Measurements from ENCODE around the gene MARCHF11. TPM values are rescaled to one million over a fixed set of nuclear protein-coding genes. Genes with fewer than 3 reads are reported as not detected.
A peak's percentile ranks its signal among the peaks of the same experiment; 100 is the strongest.

The MARCHF11 gene
- polyA plus RNA-seq, 1 donor from 2014 or later, result not detected

DNA sequence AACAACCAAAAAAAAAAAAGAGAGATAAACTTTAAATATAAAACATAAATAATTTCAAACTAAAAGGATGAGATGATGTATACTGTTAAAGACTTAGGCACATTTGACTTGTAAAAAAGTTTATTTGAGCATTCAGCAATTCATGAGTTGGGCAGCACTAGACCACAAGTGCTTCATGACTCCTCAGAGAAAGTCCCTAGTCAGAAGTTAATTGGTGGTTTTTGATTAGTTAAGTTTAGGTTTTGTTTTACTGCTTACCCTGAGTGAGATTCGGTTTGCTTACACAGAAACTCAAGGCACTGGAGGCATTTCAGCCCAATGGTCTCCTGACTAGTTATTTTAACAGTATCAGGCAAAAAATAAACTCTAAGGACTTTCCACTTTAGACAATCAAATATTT is 129.2 kb downstream of the MARCHF11 start:
- H3K27ac Mint-ChIP-seq, result no peak overlapping the region
- no peaks in the 10 kb centered on the region for H3K27me3 Mint-ChIP-seq
- peak overlapping the region in 1 of 4 donors; percentile 28 for H3K4me3 Mint-ChIP-seq
- H3K36me3 Mint-ChIP-seq, result peaks cover 1% of the 10 kb centered on the region
- peaks cover 4 to 10% (median 8%) of the 10 kb centered on the region in 3 donors for H3K9me3 Mint-ChIP-seq
- H3K4me1 Mint-ChIP-seq, result no peaks in the 10 kb centered on the region

DNA sequence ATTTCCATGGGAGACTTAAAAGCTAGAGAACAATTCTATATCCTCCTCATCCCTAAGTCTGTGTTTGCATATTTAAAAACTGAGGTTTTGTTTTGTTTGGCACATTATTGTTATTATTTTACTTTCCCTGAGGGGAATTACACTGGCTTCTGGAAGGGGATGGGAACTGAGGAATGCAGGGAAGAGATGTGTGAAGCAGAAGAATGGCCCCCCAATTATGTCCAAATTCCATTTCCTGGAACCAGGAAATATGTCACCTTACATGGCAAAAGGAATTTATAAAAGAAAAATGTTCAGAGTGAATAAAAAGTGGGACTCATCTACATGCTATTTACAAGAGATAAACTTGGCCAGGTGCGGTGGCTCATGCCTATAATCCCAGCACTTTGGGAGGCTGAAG is 129.8 kb downstream of the MARCHF11 start:
- H3K27me3 Mint-ChIP-seq, result no peaks in the 10 kb centered on the region
- H3K4me3 Mint-ChIP-seq, result no peak overlapping the region
- H3K36me3 Mint-ChIP-seq, result peaks cover 1% of the 10 kb centered on the region
- no peak overlapping the region for H3K27ac Mint-ChIP-seq
- peaks cover 4 to 10% (median 8%) of the 10 kb centered on the region in 3 donors for H3K9me3 Mint-ChIP-seq
- no peaks in the 10 kb centered on the region for H3K4me1 Mint-ChIP-seq

DNA sequence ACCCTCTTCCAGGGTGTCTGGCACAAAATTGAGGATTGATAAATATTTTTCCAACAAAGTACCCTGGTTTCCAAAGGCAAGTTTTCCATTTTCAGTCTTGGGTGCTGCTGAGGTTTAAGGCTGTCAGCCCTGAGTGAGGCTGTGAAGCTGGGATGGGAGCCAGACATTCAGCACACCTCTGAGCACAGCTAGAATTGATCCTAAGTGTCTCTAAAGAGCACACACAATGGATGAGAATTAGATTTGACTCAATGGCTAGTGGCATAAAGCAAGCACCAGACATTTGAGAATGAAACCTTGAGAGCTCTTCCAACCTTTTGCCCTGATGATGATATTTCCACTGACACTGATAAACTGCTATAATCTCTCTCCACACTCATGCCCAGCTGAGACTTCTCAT is 131.5 kb downstream of the MARCHF11 start:
- H3K36me3 Mint-ChIP-seq, result no peaks in the 10 kb centered on the region
- no peak overlapping the region for H3K4me3 Mint-ChIP-seq
- no peak overlapping the region for H3K27ac Mint-ChIP-seq
- H3K27me3 Mint-ChIP-seq, result no peaks in the 10 kb centered on the region
- no peaks in the 10 kb centered on the region for H3K4me1 Mint-ChIP-seq
- peaks cover 6 to 10% (median 7%) of the 10 kb centered on the region in 3 donors for H3K9me3 Mint-ChIP-seq

DNA sequence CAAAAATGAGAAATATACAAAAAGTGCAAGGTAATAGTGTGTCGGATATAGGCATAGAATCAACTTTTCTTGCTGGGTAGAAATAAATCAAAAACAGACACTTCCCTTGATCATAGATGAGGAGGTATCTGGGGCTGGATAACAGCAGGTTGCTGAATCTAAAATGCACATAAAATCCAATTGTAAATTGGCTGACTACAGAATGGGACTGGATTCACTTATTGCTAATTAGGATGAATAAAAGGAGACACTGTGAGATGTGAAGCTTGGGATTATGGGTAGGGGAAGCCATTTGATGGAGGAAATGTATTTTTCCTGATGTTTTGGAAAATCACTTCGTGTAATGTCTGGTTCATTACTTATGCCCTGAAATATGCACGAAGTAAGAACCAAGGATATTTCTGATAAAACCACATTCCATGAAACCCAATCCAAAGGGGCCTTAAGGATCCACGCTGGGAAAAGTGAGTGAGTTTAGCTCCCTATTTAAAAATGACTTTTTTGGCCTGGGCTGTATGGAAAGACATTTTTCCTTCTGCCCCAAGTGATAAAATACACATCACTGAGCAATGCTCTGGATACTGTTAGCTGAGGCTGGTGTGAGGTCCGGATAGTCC is 136.1 kb downstream of the MARCHF11 start:
- no peaks in the 10 kb centered on the region for H3K4me1 Mint-ChIP-seq
- no peak overlapping the region for H3K4me3 Mint-ChIP-seq
- H3K27ac Mint-ChIP-seq, result no peak overlapping the region
- no peaks in the 10 kb centered on the region for H3K27me3 Mint-ChIP-seq
- no peaks in the 10 kb centered on the region for H3K36me3 Mint-ChIP-seq
- peaks cover 4 to 6% (median 6%) of the 10 kb centered on the region in 3 donors for H3K9me3 Mint-ChIP-seq

DNA sequence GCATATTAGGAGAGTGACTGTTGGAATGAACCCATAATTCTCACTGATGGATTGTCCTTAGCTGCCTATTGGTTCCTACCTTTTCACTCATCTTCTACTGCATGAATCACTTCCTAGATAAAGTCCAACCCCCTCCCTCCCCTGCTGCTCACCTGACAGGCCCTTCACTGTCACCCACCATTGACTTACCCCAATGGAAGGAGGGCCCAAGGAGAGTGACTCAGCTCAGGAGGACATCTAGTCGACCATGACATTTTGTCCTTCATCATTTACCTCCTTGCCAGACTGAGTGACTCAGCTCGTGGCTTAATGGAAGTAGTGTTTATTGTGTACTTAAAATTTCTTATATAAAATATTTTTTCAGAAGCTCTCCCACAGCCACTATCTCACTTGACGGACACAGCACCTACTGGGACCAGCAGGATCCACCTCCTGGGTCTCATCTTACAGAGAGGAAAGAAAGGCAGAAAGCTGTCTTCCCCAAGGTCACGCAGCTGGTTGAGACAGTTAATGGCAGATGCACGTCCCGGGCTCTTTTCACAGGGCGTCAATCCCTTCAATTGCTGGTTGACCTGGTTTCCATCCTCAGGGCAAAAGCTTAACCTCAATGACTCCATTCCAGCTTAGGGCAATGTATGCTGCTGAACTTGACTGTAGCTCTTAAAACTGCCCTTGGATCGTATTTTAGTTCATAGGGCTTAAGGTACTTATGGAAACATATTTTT is 142.3 kb downstream of the MARCHF11 start:
- Mint-ChIP-seq H3K4me3 (no peak overlapping the region), H3K4me1 (no peaks in the 10 kb centered on the region), H3K27me3 (no peaks in the 10 kb centered on the region), H3K36me3 (no peaks in the 10 kb centered on the region), H3K9me3 (peaks cover 1 to 4% (median 4%) of the 10 kb centered on the region in 3 donors), H3K27ac (no peak overlapping the region)

DNA sequence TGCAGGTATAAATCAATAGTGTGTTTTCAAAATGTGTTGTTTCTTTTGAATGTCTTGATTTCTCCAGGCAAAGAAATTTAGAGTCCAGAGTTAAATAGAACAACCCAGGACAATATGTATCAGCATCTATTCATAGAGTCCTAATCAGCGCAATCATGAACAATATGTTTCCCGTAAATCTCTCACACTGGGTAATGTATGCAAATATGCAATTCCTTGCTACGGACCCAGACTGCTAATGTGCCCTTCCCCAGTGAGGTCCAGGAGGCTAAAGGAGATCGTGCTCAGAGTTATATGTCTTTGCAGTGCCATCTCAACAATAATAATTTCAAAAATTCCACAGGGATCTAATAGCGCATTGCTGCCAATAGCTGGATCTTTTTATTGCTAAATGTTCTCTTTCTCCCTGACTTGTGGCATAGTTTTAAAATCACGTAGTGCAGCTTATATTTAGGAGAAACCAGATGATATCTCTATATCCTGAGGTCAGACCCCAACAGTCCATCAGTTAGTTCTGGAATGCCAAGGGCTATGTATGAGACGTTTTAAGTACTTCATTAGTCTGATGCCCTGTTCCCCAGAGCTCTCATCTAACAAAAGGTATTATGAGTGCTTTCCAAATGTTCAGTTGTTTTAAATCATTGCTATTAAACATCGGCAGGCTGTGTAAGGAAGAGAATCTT is 145.1 kb downstream of the MARCHF11 start:
- peaks cover 3 to 11% (median 4%) of the 10 kb centered on the region in 3 donors for H3K9me3 Mint-ChIP-seq

DNA sequence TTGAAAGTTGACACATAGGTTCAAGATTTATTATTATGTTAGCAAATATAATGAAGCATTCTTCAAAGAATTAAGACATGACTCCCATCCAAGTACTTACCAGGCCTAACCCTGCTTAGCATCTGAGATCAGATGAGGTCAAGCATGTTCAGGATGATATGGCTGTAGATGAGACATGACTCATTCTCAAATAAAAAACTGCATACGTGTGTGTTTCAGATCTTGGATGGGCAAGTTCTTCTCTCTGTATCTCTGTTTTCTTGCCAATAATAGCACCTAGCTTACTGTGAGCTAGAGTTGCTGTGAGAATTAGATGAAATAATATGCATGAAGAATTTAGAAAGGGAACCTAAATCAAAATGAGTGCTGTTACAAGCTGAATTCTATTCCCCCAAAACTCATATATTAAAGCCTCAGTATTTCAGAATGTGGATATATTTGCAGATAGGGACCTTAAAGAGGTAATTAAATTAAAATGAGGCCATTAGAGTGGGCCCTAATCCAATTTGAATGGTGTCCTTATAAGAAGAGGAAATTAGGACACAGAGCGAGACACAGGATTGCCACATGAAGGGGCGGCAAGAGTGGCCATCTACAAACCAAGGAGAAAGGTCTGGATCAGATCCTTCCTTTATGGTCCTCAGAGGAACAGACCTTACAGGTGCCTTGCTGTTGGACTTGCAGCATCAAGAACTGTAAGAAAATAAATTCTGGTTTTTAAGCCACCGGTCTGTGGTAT is 146.2 kb downstream of the MARCHF11 start:
- Mint-ChIP-seq H3K4me1 (no peaks in the 10 kb centered on the region), H3K9me3 (peaks cover 3 to 11% (median 4%) of the 10 kb centered on the region in 3 donors), H3K27me3 (no peaks in the 10 kb centered on the region), H3K36me3 (no peaks in the 10 kb centered on the region), H3K27ac (no peak overlapping the region), H3K4me3 (no peak overlapping the region)

More for the DNA sequence above, 145.1 kb downstream of the MARCHF11 start:
- no peaks in the 10 kb centered on the region for H3K36me3 Mint-ChIP-seq
- H3K27ac Mint-ChIP-seq, result no peak overlapping the region
- no peaks in the 10 kb centered on the region for H3K4me1 Mint-ChIP-seq
- H3K4me3 Mint-ChIP-seq, result no peak overlapping the region
- H3K27me3 Mint-ChIP-seq, result no peaks in the 10 kb centered on the region

DNA sequence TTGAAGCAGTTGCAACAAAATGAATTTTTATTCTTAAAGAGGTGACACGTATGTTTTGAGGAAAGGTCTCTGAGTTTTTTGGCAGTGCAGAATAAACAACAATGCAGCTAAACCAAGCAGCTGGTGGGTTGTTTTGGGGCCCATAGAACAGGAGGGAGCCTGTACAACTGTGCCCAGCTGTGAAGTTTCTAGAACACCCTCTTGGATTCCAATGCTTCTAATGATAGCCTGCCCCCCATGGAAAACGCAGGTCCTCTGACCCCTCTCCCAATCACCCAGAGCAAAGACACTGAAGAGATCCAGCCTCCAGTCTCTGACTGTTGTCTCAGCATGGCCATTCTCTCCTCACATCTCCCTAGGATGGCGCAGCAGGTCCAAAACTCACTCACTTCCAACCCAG is 150.9 kb downstream of the MARCHF11 start:
- H3K4me1 Mint-ChIP-seq, result no peaks in the 10 kb centered on the region
- H3K36me3 Mint-ChIP-seq, result no peaks in the 10 kb centered on the region
- H3K27ac Mint-ChIP-seq, result no peak overlapping the region
- peak overlapping the region in 1 of 4 donors; percentile 61 for H3K4me3 Mint-ChIP-seq
- H3K27me3 Mint-ChIP-seq, result peaks cover 1% of the 10 kb centered on the region
- peaks cover 0 to 9% (median 3%) of the 10 kb centered on the region in 3 donors for H3K9me3 Mint-ChIP-seq

DNA sequence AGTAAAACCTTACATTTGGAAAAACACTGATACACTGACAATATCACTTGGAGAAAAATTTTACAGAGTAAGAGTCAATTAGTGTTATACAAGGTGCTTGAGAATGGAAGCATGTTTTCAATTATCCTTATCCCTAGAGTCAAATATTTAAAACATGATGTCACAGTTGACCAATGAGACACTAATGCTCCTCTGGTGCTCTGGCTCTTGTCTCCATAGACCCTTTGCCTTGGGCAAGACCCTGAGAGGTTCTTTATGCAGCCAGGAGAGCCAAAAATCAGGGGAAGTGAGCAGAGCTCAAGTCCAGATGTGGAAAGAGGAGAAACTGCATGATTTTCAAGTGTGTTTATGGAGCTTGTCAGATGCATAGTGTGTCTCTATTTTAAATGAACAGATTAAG is 153.9 kb downstream of the MARCHF11 start:
- Mint-ChIP-seq H3K4me1 (no peaks in the 10 kb centered on the region), H3K27me3 (peaks cover 1% of the 10 kb centered on the region), H3K9me3 (peaks cover 0 to 7% (median 3%) of the 10 kb centered on the region in 3 donors), H3K27ac (no peak overlapping the region), H3K4me3 (no peak overlapping the region), H3K36me3 (no peaks in the 10 kb centered on the region)

DNA sequence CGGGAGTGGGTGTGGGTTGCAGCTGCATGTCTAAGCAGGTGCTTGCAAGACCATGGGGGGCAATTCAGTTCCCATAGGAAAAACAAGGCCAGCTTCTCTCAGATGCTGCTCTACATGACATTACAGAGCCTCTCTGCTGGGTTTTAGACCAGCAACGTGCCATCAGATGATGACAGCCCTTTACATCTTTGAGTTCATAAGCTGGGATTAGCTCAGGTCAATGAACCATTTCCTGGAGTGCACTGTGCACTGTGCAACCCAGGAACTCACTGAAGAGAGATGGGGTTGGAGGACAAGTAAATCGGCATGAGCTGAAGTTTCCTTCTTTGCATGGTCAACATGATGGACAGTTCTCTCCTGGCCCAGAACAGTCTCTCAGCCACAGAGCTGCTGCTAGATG is 160.6 kb downstream of the MARCHF11 start:
- Mint-ChIP-seq H3K9me3 (peaks cover 0 to 7% (median 0%) of the 10 kb centered on the region in 3 donors), H3K27me3 (no peaks in the 10 kb centered on the region)

DNA sequence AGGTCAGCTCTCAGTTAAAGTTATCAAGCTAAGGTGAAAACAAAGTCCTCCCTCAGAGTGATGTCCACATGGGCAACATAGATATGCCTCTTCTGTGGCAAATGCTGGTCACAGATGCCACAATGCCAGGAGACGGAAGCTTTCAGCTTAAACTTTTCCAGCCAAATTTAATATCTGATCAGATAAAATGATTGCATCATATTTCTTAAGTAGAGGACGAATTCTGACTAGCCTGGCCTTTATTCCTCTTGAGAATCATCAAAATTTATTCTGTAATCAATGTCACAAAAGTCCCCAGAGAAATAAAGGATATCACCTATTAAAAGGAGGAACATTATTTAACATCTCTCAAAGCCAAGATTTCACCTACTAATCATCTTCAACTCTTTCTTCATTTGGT is 161.9 kb downstream of the MARCHF11 start:
- Mint-ChIP-seq H3K4me3 (no peak overlapping the region), H3K27ac (no peak overlapping the region), H3K27me3 (no peaks in the 10 kb centered on the region), H3K4me1 (peaks cover 0 to 3% (median 0%) of the 10 kb centered on the region in 3 donors), H3K36me3 (no peaks in the 10 kb centered on the region), H3K9me3 (peaks cover 0 to 7% (median 3%) of the 10 kb centered on the region in 3 donors)

More for the DNA sequence above, 160.6 kb downstream of the MARCHF11 start:
- Mint-ChIP-seq H3K4me3 (no peak overlapping the region), H3K4me1 (no peaks in the 10 kb centered on the region), H3K27ac (no peak overlapping the region), H3K36me3 (no peaks in the 10 kb centered on the region)
